GM12878 (cell line): ENCODE measurements around the gene NID1. TPM values are rescaled to one million over a fixed set of nuclear protein-coding genes. Genes with fewer than 3 reads are reported as not detected.

Source experiments
- ATAC-seq: fragments of 200-7000 bp; cut with Tn5 transposase; 3 replicates; pipeline ENCODE4 v1.9.1; 2020; ENCODE audit warnings: mild to moderate bottlenecking, moderate library complexity
- BruUV-seq: library from RNA; stranded (reverse); fragments of 400-500 nt; replicated peaks from 2 replicates; lab custom pipeline; 2021; lab: Mats Ljungman, UMichigan
- CTCF ChIA-PET: fragments of 300-600 bp; sonication (Branson Sonifier 250); formaldehyde crosslinking; extraction: SDS; loops from one replicate; lab custom pipeline; 2021; ENCODE audit warnings: inconsistent platforms; lab: Yijun Ruan, JAX
- POLR2A ChIA-PET: fragments of 350-600 bp; formaldehyde crosslinking; extraction: SDS; loops from one replicate; lab custom pipeline; 2021; ENCODE audit warnings: inconsistent platforms; lab: Charles Lee
- RAD21 ChIA-PET: fragments of 300-600 bp; sonication (Branson Sonifier 250); formaldehyde crosslinking; loops from one replicate; lab custom pipeline; 2023; ENCODE audit warnings: antibody characterized with exemption; ENCODE audit not compliant: unreplicated experiment; lab: Charles Lee
- SMC1A ChIA-PET: fragments of 300-600 bp; sonication (Branson Sonifier 250); formaldehyde crosslinking; loops from one replicate; lab custom pipeline; 2023; ENCODE audit not compliant: unreplicated experiment, uncharacterized antibody; lab: Charles Lee
- DNase-seq: peaks from one replicate; pipeline ENCODE4 v3.0.0-alpha.2; 2011; ENCODE audit warnings: low read depth, low spot score
- FAIRE-seq: peaks from 3 replicates; lab custom pipeline; 2011; peaks lifted over from hg19 to GRCh38; lab: Jason Lieb, UNC
- H2AFZ ChIP-seq: 2 replicates; pipeline ENCODE4 v1.6.0; 2011; ENCODE audit warnings: low read depth, low read length, control low read depth; ENCODE audit not compliant: control insufficient read depth
- H3K27ac ChIP-seq: 2 replicates; pipeline ENCODE4 v1.5.1; 2011; ENCODE audit warnings: control low read depth; ENCODE audit not compliant: control insufficient read depth, insufficient read depth
- H3K27me3 ChIP-seq, 2 experiments: replicated peaks in 1 of 2; 2 replicates each; pipeline versions ENCODE4 v1.6.0 to v1.6.1; 2011; ENCODE audit warnings: low read length in 1 of 2; ENCODE audit not compliant: control insufficient read depth in 2 of 2, insufficient read depth in 2 of 2
- H3K36me3 ChIP-seq, 2 experiments: 2 replicates each; pipeline ENCODE4 v1.5.1; 2011; ENCODE audit warnings: low read length in 1 of 2; ENCODE audit not compliant: control insufficient read depth in 2 of 2, insufficient read depth in 2 of 2
- H3K4me1 ChIP-seq: 2 replicates; pipeline ENCODE4 v1.6.1; 2011; ENCODE audit warnings: mild to moderate bottlenecking, low read length, moderate library complexity, mixed read lengths; ENCODE audit not compliant: control insufficient read depth, insufficient read depth
- H3K4me2 ChIP-seq: 2 replicates; pipeline ENCODE4 v1.6.0; 2011; ENCODE audit warnings: control low read depth; ENCODE audit not compliant: control insufficient read depth, insufficient read depth
- H3K4me3 ChIP-seq: fragments of 200-600 bp; sonication (generic); 2 replicates; pipeline ENCODE4 v1.5.1; 2016
- H3K79me2 ChIP-seq: 2 replicates; pipeline ENCODE4 v1.6.0; 2011; ENCODE audit warnings: low read length; ENCODE audit not compliant: control insufficient read depth, insufficient read depth
- H3K9ac ChIP-seq: 2 replicates; pipeline ENCODE4 v1.8.0; 2011; ENCODE audit warnings: low read length, control low read depth, mixed read lengths; ENCODE audit not compliant: control insufficient read depth, insufficient read depth
- H3K9me3 ChIP-seq: replicated peaks from 3 replicates; pipeline ENCODE4 v1.5.1; 2011; ENCODE audit warnings: mild to moderate bottlenecking, low read length; ENCODE audit not compliant: control insufficient read depth, insufficient read depth
- H4K20me1 ChIP-seq: 2 replicates; pipeline ENCODE4 v1.6.0; 2011; ENCODE audit not compliant: control insufficient read depth, insufficient read depth
- CBX3 ChIP-seq: fragments of 200-600 bp; sonication (generic); IDR thresholded peaks from 2 replicates; pipeline ENCODE4 v1.6.1; 2016; ENCODE audit warnings: low read depth, borderline replicate concordance
- SPI1 ChIP-seq: IDR thresholded peaks from 2 replicates; pipeline ENCODE4 v1.6.1; 2011; ENCODE audit warnings: low read depth, mild to moderate bottlenecking, low read length, moderate library complexity, borderline replicate concordance; ENCODE audit not compliant: insufficient read depth
- WGBS: methylation state at CpG from one replicate; pipeline ENCODE4 v1.1.6; 2016; ENCODE audit warnings: low lambda C conversion rate; ENCODE audit not compliant: insufficient replicate concordance, insufficient coverage; ENCODE audit errors: missing lambda C conversion rate; 5-methylcytosine and 5-hydroxymethylcytosine counted together
- in situ Hi-C: fragments of 300-500 bp; cut with MboI; formaldehyde crosslinking; loops from 9 replicates; pipeline ENCODE4 v1.14.3; 2018; ENCODE audit warnings: mixed read lengths
- intact Hi-C: fragments of 100-400 bp; cut with micrococcal nuclease; formaldehyde crosslinking; loops from one replicate; pipeline ENCODE4 v1.14.2; 2022; ENCODE audit not compliant: unreplicated experiment
- polyA plus RNA-seq, 11 experiments: library from polyadenylated mRNA; depleted of rRNA in 4 of 11; unstranded in 6 of 11; stranded (reverse) in 5 of 11; fragments of >200 nt; fragmentation: Nextera tagmentation in 4 of 11; fragmentation: Illumina TruSeq in 1 of 11; extraction: Ambion mirVana in 4 of 11; extraction: Trizol in 1 of 11; gene quantifications; 1 replicate in 1 of 11; 2 replicates in 10 of 11; pipeline versions ENCODE4 v1.2.1 to v1.2.3, GENCODE V29; 2011 to 2016; ENCODE audit warnings: inconsistent platforms in 2 of 11, missing spikeins in 2 of 11, low read depth in 1 of 11
- total RNA-seq, 4 experiments: library from RNA; depleted of rRNA in 3 of 4; stranded (reverse); fragments of >200 nt in 3 of 4; fragmentation: Illumina TruSeq in 1 of 4; extraction: Trizol in 1 of 4; gene quantifications; 2 replicates each; pipeline versions ENCODE4 v1.2.1 to v1.2.3, GENCODE V29; 2013 to 2021

The NID1 gene
- total and polyA plus RNA-seq, 10 of the 15 experiments (the other 5 are each of a cell fraction or from before 2014, with no cell fraction given): 4.2 to 25.7 (median 11.3) TPM

GRCh38 chr1:236041631-236042618 lies 23.0 kb downstream of the NID1 start:
- RAD21 ChIA-PET: interaction anchor here (1.5 kb wide), 1 partner anchor 26 kb away, joined by 3 read pairs; no protein-coding TSS in a partner anchor
- in situ Hi-C loops: no loop called here

More at GRCh38 chr1:236041631-236042618, 23.0 kb downstream of the NID1 start:
- 64% methylated on average over 17 of the region's 17 CpGs for WGBS
- CTCF ChIA-PET: interaction anchor here (0.9 to 1.5 kb wide), 2 partner anchors 10 to 70 kb away, joined by 4 read pairs; no protein-coding TSS in a partner anchor
- no TSS peak for BruUV-seq
- H3K27me3 ChIP-seq: no peaks in the 10 kb centered on the region
- TF ChIP-seq CBX3: no peak
- TF ChIP-seq SPI1: no peak
- TF ChIP-seq, all 136 proteins: peak for 0
- intact Hi-C loops: no loop called here
- ChIA-PET POLR2A (no interaction called here), SMC1A (interaction anchor here (1.2 kb wide), 1 partner anchor 13 kb away, joined by 3 read pairs; no protein-coding TSS in a partner anchor)
- no peaks in the 10 kb centered on the region for H3K79me2 ChIP-seq
- H3K27ac ChIP-seq: no peak overlapping the region
- no peaks in the 10 kb centered on the region for H4K20me1 ChIP-seq
- no peak overlapping the region for H3K9ac ChIP-seq
- H3K9me3 ChIP-seq: peaks cover 1% of the 10 kb centered on the region; the same call in 2 of the 3 replicates
- H2AFZ ChIP-seq: no peak overlapping the region
- peaks cover 0 to 1% of the 10 kb centered on the region in 2 experiments; a peak in 3 of 4 replicates for H3K36me3 ChIP-seq
- H3K4me1 ChIP-seq: no peaks in the 10 kb centered on the region
- no peak for FAIRE-seq
- ATAC-seq: no peak
- no peak overlapping the region for H3K4me2 ChIP-seq
- no peak overlapping the region for H3K4me3 ChIP-seq
- no peak for DNase-seq
